HG03571 (cell line): ENCODE results near the gene SRCIN1.
"Not testable (repeated sequence)": the region's sequence is repeated elsewhere in the genome, so short reads cannot be mapped to it uniquely, and the experiment has no call there.

Source experiments
- ATAC-seq: cut with Tn5 transposase; IDR thresholded peaks from one replicate; pipeline ENCODE4 v1.9.1; 2021; ENCODE audit not compliant: unreplicated experiment

SRCIN1 gene

GRCh38 chr17:38545531-38546225, 60.1 kb downstream of the SRCIN1 start:
- no peak for ATAC-seq

DNA sequence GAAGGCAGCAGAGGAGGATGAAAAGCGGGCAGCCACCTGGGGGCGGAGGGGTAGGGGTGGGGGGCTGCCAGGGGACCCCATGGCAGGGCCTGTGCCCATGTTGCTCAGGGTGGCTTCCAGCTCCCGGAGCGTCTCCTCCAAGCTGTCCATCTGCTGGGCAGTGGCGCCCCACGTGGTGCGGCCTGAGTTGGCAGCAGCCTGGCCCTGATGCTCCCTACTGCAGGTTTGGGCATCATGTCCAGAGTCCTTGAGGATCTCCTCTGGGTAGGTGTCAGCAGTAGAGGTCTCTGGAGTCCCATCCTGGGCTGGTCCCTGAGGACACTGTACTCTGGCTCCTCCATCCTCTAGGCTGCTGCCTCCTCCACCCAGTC, 60.9 kb downstream of the SRCIN1 start:
- ATAC-seq: no peak

DNA sequence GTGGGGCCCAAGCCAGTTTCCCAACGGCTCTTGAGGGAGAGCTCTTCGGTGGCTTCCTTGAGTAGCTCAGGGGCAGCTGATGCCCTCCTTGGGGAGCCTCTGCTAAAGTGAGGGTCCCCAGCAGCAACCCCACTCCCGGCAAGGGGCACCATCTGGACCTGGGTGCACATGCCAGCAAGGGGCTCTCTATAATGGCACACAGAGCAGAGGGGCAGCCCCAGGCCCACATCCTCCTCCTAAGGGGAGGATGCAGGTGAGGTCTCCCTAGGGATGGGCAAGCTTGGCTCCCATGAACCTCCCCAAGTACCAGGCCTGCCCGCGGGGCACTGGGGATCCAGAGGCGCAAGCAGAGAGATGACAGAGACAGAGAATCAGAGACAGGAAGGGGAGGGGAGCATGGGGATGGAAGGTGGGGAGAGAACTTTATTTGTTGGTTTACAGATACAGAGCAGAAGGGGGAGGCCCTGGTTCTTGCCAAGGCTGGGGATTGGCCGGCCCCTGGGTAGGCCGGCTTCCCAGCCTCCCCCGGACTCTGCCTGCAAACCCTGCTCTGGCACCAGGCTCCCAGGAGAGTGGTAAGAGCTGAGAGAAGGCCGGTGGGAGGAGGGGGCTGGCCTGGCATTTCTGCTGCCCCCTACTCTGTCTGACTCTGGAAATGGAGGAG, 61.4 kb downstream of the SRCIN1 start:
- no peak for ATAC-seq

- no peak for ATAC-seq
These were observed 62.2 kb downstream of the SRCIN1 start for GRCh38 chr17:38543403-38544174.

DNA sequence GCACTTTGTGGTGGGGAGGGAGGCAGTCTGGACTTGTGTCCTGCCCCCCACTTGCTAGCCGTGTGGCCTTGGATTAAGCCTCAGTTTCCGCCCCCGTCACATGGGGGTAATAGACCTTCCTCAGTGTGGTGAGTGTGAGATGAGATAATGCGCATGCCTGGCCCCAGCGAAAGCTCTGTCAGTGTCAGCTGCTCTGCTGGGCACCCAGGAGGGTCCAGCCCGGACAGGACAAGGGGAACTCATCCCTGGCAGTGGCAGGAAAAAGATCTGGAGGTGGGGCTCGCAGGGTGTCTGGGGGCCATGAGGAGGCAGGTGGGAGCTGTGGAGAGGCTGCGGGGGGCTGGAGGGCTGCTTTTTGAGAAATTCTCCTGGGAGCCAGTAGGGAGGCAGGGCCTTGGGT, 63.5 kb downstream of the SRCIN1 start:
- no peak for ATAC-seq

- ATAC-seq: no peak
These were observed 64.5 kb downstream of the SRCIN1 start for GRCh38 chr17:38541281-38541680.

- no peak for ATAC-seq
These were observed 65.2 kb downstream of the SRCIN1 start for GRCh38 chr17:38540514-38541045.

DNA sequence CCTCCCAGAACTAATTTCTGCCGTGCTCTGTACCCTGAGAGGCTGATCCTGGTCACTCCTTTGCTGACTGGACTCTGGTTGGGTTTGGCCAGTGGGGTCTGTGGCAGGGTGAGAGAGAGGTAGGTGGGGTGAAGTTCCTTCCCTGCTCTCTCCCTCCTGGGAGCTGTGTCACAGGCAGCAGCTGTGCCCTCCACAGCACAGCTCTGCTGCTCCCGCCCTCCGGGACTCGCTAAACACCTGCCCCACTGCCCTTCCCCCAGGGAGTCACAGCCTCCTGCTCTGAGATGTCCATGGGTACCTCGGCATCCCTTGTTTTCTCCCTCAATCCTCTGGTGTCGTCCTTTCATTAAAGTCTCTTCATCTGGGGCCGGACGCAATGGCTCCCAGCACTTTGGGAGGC, 66.4 kb downstream of the SRCIN1 start:
- ATAC-seq: no peak

GRCh38 chr17:38538906-38539305, 66.8 kb downstream of the SRCIN1 start:
- no peak for ATAC-seq

GRCh38 chr17:38536661-38537060, 69.1 kb downstream of the SRCIN1 start:
- no peak for ATAC-seq

DNA sequence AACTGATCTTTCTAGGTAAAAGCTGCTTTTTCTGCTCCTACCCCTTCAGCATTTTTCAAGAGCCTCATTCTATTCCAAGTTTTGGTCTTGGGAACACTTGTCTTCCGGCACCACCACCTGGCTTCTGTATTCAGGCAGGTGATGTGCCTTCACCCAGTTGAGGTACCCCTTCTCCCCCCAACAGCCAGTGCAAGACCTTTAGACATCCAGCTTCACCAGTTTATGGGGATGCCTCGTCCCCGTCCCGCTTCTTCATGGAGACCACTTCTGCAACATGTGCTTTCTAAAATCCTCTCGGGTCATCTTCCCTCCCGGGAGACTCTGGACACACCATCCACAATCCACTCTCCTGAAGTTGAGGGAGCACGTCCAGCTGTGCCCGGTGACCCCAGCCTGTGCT, 69.9 kb downstream of the SRCIN1 start:
- no peak for ATAC-seq

DNA sequence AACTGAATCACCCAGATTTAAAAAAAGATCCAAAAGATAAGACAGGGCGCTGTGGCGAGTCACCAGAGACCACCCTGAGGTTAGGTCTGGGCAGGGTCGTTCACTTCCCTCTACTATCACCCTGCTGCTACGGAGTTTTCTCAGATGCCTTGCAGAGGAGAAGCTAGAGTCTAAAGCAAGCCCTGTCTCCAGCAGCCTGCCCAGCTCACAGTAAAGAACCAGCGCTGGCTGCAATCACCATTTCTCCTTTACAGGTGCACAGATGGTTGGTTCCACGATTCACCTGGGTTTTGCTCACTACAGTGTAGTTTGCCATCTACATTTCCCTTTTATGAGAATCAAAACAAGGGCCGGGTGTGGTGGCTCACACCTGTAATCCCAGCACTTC, 71.3 kb downstream of the SRCIN1 start:
- no peak for ATAC-seq

- ATAC-seq: no peak
These were observed 71.8 kb downstream of the SRCIN1 start for GRCh38 chr17:38533866-38534497.

DNA sequence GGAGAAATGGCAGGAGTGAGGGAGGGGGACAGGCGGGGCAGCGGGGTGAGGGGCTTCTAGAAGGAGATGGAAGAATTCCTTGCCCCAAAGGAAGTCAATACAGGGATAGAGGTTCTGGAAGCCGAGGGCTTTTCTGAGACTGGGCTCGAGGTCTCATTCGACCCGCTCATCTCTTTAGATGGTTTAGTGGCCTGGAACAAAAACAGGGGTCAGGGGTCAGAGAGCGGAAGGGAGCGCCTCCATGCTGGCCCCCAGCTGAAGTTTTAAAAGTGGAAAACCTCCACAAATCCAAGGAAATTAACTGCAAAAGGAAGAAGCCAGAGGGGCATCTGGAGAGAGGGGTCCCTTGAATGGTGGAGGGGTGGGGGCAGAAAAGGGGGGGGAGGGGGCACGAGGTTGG, 72.5 kb downstream of the SRCIN1 start:
- ATAC-seq: no peak

DNA sequence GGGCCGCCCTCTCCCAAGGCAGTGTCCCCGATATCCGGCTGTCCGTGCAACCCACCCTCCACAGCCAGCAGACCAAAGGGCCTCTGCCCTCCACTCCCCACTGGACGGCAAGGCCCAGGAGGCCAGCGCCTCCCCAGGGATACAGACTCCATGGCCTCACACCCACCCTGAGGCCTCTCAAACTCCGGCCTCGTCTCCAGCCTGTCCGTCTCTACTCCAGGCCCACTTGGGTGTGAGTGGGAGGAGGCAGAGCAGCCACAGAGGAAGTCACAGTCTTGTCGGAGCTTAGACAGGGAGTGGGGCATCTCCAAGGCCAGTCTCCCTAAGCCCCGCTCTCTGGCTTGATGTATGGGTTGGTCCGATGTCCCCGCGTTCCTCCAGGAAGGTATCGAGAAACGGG, 73.3 kb downstream of the SRCIN1 start:
- ATAC-seq: no peak

GRCh38 chr17:38531761-38532160, 74.0 kb downstream of the SRCIN1 start:
- not testable (repeated sequence) for ATAC-seq

GRCh38 chr17:38530856-38531255, 74.9 kb downstream of the SRCIN1 start:
- ATAC-seq: not testable (repeated sequence)

DNA sequence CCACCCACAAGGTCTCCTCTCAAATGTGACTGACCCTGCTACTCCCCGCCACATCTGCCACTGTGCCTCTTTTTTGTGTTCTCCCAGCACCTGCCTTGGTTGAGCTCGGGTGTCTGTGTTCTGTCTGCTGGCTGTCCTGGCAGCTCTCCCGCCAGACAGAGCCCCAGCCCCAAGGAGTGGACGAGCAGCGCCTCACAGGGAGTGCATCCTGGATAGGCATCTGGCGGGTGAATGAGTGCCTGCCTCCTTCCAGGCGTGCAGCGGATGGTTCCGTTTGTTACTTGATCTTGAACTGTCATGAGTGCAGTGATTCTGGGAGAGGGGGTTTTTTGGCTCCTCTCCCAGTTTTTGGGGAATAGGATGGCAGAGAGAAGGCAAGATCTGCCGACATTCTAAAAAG, 77.6 kb downstream of the SRCIN1 start:
- not testable (repeated sequence) for ATAC-seq

- ATAC-seq: not testable (repeated sequence)
These were observed 79.2 kb downstream of the SRCIN1 start for GRCh38 chr17:38526526-38526925.

DNA sequence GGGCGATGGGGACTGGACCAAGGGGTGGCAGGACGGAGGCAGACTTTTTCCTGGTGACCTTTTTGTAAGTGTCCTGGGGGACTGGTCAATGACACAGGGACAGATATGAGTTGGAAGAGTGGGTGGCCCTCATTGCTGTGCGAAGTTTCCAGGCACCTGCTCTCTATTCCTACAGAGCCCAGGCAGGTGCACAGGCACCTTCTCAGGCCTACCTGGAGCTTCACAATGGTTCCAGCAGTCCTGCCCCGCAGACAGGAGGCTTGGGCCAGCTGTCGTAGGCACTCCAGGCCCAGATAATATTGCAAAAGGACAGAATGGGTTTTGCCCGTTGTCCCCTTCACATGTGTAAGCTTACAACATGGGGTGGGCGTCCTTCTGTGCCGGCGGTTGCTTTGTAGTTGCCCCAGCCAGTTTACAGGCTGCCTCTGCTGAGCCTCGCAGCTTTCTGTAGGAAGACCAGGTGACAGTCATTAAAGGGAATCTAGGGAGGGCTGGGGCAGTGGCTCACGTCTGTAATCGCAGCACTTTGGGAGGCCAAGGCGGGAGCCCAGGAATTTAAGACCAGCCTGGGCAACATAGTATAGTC, 93.2 kb downstream of the SRCIN1 start:
- no peak for ATAC-seq
